CD4-positive, alpha-beta T cell treated with Interleukin-21 for 1 hour (primary cell): ENCODE results near the gene WWOX.
"Not testable (repeated sequence)": the region's sequence is repeated elsewhere in the genome, so short reads cannot be mapped to it uniquely, and the experiment has no call there.

ENCODE experiments used
- DNase-seq: peaks from one replicate; pipeline ENCODE4 v3.0.0-alpha.2; 2020

WWOX gene

DNA sequence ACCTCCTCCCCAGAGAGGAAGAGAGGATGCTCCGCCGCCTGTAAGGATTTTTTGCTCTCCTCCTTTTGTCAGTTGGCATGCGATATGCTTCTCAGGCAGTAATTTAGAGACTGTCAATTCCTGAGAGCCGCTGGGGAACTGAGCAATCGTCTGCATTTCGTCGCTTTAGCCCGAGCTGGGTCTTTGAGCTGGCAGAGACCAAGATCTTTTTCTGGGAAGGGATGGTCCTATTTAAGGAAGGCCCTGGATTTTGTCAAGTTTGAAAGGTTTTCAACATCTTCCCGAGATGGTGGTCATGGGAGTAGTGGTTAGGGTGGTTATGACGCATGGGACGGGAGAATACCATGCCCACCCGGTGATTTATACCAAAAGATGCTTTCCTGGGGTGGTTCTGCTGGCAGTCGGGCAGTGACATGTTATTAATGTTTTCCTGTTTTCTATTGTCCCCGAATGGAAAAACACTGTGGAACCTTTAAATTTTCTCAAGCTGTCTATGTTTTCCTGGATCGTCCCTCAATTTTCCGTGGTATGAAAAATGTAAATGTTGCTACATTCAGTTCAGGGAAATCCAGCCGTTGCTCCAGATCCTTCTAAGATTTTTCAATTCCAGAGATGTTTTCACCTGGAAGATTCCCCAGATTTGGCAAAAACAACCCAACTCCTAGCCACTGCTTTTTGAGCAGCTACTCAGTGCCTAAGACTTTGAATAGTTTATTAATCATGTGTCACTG lies 914.6 kb downstream of the WWOX start:
- no peak for DNase-seq

DNA sequence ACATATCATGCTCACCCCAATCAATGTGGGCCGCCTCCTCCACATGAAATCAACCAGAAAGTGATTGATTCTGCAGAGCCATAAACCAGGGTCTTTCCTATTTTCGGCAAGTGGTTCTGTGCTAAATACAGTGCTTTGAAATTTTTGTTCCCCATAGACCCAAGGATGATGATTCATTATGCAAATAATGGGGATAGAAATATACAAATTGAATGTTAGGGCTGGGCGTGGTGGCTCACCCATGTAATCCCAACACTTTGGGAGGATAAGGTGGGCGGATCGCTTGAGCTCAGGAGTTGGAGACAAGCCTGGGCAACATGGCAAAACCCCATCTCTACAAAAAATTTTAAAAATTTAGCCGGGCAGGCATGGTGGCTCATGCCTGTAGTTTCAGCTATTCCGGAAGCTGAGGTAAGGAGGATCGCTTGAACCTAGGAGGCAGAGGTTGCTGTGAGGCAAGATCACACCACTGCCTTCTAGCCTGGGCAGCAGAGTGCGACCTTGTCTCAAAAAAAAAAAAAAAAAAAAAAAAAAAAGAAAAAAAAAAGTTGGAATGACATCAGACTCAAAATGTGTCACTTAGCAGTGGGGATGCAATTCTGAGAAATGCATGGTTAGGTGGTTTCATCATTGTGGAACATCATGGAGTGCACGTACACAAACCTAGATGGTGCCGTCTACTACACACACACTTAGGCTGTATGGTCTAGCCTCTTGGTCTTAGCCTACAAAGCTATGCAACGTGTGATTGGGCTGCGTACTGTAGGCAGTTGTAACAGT lies 919.4 kb downstream of the WWOX start:
- no peak for DNase-seq

DNA sequence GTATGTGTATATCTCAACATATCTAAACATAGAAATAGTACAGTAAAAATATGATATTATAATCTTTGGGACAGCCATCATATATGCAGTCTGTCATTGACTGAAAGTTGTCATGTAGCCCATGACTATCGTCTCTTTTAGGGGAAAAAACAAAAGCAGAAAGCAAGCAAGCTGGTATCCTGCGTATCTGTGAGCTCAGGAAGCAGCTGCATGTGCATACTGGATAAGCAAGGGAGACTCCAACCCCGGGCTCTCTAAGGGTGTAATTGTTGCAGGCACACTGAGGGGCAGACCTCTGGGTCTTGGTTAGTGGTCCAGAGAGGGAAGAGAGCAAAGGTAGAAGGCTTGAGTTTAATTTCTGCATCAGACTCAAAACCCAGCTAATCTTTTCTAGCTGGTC lies 920.0 kb downstream of the WWOX start:
- no peak for DNase-seq

DNA sequence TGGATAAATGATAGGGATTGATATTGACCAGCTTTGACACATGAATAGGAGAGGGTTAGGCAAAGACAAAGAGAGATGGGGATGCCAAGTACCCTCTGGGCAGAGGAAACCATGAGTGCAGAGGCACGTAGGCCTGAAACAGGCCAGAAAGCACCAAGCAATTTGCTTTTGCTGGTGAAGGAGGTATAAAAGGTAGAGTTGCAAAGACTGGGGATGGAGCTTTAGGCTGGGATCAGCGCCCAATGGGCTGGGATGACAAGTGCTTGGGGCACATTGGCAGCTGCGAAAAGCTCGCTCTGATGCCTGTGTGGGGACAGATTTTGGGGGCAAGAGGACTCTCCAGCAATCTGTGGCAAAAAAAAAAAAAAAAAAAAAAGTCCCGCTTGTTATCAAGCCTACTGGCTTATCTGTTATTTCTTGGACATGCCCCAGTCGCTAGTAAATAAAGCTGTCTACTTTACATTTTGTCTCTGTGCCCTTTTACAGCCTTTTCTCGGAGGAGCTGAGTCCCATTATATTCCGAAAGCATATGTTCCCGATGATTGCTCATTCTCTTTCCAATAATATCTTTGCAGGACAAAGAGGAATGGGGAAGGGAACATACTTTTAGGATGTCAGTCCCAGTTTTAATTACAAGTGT lies 922.7 kb downstream of the WWOX start:
- no peak for DNase-seq

DNA sequence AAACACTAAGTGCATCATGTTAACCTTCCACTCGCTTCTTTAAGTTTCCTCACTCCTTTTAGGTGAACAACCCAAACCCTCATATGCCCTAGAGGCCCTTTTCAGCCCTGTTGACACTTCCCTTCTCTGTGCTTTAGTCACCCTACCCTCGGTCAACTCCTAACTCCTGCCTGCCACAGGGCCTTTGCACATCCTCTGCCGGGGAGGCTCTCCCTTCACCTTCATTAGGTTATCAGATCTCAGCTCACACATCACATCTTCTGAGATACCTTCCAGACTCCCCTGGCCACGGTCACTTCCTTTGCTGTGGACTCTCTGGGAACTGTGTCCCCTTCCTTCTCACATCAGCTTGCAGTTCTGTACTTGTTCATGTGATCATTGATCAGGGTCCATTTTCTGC lies 926.7 kb downstream of the WWOX start:
- no peak for DNase-seq

DNA sequence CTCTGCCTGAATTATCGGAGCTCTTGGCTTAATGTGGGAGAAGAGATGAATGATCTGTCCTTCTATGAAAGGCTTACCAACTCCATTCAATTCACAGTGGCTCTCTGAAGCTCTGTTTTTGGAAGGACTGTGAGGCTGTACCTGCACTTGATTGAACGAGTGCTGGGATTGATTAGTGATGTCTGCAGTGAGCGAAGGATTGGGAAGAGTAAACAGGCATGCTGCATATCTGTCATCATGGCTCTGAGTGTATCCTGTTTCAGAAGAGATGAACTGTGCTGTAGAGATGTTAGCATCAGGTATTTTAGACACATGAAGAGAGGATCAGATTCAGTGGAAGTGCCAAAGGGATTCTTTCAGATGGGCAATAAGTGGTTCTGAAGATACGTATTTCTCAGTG lies 937.1 kb downstream of the WWOX start:
- DNase-seq = no peak

DNA sequence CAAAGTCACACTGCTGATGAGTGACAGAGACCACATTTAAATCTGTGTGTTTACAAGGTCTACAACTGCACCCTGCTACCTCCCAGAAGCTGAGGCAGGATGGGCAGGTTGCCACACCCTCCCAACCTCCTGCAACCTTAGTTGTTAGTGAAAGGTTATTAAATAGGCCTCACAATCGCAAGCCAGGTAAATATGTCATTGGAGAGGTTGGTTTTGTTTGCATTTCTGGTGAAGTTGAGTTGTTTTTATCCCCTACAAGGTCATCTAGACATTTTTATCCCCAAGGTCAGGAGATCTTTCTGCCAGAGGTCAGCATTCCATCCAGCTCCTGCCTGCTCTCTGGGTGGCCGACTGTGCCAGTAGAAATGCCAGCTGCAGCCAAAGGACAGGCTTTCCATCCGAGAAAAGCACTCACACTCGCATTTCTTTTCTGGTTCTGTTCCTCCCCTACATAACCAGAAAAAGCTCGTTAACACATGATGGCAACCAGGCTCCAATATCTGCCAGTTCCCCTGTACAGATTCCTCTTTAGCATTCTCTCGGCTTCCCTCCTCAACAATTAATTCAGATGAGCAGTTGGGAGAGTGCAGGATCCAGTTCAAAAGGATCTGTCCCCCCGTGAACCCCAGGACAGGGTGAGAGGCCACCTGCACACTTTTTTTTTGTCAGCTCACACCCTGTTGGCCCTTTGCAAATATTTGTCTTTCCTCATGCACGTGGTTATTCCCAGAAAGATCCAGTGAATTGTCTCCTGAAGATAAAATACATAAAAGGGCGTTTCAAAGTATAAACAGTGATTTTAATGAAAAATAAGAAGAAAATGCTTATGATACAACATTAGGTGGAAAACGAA lies 938.3 kb downstream of the WWOX start:
- DNase-seq = no peak

DNA sequence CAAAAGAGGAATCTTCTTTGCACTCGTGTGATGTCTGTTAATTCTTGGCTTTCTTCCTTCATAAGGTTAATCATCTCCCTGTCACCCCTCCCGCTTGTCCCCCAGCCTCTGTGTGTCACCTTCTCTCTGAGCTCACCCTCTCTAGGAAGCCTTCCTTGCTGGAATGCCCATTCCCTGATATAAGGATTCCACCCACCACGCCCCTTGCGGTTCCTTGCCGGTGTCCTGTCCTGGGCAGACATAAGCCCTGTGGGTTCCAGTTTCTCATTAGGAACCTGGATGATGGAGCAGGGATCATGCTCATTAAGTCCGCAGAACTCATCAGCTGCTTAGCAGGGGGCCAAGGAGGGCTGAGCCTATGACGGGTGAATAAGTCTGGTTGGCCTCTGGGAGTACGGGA lies 941.8 kb downstream of the WWOX start:
- no peak for DNase-seq

DNA sequence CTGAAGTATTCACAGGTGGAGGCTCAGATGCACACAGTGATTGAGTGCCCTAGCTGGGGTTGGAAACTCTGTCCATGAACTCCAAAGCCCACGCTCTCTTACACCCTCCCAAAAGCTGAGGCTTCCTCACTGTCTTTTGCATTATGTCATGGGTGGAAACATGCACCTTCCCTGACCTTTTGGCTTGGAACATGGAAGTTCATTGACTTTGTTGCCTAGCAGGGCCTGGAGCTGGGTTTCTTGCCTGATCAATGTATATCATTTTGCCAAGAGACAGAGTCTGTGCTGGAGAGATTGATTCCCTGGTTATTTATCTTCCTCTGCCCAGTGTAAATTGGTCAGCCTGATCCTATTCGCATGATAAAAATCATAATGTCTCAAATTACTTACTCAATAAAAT lies 942.7 kb downstream of the WWOX start:
- no peak for DNase-seq

DNA sequence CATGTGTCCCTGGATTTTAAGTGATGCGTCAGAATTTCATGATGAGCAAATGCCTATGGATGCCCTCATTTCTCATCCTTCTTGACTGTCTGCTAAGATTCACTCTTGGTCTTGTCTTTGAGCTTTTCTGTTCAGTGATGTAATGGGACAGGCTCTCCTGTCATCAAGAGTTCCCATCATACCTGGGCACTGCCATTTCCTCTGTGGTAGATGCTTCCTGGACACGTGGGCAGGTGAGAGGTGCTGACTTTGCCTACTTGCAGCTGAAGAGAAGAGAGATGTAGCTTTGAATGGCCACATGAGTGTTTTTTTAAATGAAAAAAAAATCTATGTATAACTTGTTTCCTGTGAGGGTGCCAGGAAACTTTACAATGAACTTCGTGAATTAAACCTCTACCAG lies 943.4 kb downstream of the WWOX start:
- DNase-seq = peak; percentile 66

DNA sequence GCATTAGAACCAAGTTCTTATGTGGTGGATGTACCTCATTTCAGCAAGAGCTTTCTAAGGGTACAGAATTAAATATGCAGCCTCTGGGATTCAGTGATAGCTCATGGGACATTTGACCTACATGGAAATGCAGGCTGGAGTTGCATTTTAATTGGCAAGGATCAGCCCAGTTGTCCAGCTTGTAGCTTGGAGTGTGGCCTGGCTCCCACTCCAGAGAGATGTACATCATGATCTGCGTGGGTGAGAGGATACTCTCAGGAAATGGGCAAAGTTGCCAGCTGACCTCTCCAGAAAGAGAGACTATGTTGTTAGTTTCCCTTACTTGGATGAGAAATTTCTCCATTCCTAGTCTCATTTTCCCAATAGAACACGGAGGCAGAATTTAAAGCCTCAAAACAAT lies 945.7 kb downstream of the WWOX start:
- no peak for DNase-seq

DNA sequence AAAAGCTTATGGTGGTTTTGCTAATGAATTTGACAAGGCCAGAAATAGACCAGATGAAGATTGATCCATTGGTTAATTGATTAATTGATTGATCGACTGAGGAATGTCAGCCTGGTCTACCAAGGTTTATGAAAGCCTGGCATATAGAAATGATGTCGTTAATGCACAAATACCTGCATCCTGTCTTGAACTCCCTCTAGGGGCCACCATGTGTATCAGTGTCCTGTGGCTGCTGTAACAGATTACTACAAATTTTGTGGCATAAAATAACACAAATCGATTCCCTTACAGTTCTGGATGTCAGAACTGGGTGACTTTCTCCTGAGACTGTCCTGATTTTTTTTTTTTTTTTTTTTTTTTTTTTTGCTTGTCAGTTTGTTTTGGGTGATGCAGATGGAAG lies 947.9 kb downstream of the WWOX start:
- DNase-seq = peak; percentile 41

DNA sequence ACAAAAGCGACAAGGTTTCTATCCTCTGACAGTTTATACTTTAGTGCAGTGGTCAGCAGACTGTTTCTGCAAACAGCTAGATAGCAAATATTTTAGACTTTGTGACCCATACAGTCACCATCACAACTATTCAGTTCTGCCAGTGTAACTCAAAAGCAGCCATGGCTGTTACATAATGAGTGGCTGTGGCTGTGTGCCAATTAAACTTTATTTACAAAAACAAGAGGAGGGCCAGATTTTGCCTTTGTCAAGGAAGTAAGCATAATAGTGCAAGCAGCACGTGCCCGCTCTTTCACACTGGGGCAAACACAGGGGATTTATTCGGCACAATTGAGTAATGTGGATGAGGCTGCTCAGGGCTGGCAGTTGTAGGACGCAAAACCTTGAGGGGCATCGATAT lies 949.6 kb downstream of the WWOX start:
- no peak for DNase-seq

DNA sequence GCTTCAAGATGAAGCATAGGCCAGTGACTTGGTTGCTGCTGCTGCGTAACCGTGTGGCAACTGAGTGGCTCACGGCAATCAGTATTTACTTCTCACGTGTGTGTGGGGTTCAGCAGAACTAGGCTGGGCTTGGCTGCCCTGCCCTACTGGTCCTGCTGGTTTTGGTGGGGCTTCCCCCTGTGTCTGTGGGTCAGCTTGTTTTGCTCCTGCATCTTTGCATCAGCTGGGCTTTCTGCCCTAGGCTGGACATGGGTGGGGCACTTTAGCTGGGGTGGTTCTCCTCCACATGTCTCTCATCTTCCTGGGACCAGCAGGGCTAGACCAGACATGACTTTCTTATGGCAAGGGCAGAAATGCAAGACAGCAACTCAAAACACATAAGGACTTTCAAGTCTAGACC lies 950.6 kb downstream of the WWOX start:
- no peak for DNase-seq

DNA sequence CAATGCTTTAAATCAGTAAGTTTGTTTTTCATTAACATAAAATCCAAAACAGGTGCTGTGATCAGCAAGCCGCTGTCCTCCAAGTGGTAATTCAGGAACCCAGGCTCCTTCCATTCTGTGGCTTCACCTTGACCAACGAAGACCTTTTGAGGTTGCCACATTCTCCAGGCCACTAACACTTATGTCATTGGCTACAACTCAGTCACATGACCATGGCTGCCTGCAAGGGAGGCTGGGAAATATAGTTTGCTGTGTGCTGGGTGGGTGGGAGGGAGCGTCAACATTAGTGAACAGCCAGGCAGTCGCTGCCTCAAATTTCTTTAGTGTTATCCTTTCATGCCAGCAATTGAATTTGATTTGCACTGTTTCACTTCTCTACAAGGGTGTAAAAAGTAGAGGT lies 951.9 kb downstream of the WWOX start:
- no peak for DNase-seq

DNA sequence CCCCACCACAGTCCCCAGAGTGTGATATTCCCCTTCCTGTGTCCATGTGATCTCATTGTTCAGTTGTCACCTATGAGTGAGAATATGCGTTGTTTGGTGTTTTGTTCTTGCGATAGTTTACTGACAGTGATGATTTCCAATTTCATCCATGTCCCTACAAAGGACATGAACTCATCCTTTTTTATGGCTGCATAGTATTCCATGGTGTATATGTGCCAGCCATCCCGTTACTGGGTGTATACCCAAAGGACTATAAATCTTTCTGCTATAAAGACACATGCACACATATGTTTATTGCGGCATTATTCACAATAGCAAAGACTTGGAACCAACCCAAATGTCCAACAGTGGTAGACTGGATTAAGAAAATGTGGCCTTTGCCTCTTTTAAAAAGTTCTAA lies 952.7 kb downstream of the WWOX start:
- DNase-seq = not testable (repeated sequence)

DNA sequence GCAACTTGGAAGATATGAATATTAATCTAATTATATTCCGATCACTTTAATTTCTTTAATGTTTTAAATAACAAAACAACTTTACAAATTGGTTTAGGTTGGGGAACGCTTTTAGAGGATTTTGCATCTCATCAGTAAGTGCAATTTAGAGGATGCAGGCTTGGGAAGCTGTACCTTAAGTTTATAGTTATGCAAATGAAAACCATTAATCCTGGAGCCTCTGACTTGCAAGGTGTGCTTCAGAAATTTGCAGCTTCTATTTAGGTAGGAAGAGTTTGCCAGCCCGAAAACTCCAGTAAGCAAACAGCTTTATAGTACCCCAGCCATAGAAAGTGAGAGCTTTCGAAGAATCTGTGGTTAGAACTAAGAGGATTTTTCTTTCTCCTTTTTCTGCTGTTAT lies 954.1 kb downstream of the WWOX start:
- no peak for DNase-seq

DNA sequence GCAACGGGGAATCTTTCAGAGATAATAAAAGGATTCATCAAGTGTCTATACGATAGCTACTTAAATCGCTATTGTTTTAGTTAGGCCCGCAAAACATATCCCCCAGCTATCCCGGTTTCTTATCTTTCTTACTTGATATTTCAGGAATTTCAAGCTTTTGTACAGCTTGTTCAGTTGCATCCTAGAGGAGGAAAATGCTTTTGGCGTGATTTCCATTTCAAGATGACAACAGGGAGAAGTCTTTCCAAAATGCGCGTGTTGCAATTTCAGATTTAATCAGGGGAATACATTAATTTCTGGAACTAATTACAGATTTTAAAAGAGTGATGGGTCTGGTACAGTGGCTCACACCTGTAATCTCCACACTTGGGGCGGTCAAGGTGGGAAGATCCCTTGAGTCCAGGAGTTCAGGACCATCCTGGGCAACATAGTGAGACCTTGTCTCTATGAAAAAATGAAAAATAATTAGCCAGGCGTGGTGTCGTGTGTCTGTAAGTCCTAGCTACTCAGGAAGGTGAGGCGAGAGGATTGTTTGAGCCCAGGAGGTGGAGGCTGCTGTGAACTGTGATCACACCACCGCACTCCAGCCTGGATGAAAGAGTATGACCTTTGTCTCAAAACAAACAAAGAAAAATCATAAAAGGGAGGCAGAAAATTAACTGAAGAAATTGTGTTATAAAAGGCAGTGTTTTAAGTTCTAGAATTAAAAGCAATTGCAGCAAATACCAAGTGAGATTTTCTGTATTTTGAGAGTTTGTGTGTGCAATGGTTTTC lies 954.9 kb downstream of the WWOX start:
- DNase-seq = no peak

DNA sequence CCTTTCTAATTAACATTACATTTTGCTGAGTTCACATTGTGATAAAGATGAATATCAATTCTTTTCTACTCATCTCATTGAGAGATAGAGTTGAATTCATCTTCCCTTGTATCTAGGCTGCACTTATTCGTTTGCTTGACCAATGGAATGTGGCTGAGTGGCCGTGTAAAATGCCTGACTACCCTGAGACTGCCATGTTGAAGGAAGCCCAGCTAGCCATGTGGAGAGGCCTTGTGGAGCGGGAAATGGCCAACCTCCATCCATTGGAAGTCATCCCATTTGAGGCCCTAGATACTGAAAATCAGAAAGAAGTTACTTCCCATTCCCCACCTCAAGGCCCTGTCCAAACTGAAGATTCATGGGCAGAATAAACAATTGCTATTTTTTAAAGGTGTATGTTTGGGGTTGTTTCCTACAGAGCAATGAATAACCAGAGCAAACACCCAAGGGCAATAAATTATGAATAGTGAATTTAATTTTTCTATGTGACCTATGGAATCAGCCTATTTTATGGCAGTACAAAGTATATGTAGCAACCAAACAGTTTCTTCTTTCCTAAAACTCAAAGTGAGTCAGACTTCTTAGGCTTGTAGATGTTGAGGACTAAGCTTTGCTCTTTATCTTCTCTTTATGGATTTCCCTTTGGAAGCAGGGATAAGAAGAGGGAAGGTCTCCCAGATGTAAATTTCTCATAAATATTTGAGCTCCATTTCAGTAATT lies 956.0 kb downstream of the WWOX start:
- no peak for DNase-seq

DNA sequence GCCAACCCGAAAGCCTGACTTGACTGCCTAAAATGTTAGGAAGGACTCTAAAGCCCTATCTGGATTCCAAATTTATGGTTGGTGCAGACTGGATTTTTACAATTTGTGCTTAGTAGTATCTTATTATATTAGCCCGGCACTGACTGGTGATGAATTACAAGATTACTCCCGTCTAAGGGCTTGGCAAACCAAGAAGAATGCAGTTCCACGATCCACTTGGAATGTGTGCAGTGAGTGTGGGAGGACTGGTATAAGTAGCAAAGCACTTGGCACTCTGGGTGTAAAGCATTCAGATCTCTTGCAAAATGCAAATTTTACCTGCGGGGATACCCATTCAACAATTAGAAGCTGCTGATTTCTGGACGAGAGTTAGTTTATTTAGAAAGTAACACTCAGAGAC lies 961.7 kb downstream of the WWOX start:
- DNase-seq = no peak

DNA sequence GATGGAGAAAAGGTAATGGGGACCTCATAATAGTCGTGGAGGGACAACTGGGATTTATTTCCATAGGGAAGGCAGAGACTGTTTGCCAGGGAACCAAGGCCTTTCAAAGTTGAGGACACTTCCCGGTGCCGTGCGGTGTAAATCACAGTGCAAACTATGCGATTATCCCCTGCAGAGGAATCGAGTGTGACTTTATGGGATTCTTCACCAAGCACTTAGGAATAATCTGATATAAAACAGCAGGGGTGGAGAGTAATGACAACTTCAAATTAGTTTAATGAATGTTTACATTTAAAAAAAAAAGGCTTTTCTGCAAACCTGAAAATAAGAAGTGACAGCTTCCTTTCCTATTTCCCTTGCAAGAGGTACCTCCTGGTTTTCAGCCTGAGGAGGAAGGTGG lies 962.9 kb downstream of the WWOX start:
- DNase-seq = no peak

DNA sequence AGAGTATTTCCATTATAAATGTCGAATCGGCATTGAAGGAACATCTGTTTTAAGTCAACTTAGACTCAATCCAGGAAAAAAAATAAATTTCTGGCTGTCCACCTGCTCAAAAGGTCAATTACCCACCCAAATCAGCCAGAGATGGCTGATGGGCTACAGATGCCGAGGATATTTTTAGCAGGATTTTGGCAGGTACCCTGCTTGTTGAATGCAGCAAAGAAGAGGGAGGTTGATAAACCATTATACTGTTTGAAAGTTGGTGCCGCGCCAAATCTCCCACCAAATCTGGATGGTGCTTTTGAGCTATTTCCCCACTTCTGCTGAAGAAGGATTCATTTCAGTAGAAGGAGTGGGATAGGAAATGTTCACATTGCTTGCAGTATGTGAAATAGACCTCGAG lies 963.4 kb downstream of the WWOX start:
- DNase-seq = no peak
